ENCODE data around the gene TNKS2.
"Not testable (repeated sequence)": the region's sequence is repeated elsewhere in the genome, so short reads cannot be mapped to it uniquely, and the experiment has no call there.

Gene TNKS2

DNA sequence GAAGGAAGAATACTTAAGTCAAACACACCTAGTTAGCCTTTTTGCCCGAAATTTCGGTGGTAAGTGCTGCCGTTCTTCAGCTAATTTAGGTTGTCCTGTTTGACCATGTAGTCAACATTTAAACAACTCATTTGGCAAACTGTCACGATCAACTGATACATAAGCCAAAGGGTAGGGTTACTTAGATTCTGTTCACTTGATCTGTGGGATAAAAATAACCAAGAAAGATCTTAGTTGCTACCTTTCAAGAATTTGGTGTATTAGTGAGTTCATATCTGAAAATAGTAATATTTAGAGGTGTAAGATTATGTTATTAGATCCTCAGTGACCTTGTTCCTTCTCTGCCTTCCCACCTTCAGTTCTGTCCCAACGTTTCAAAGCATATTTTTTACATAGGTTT is 2.0 kb downstream of the TNKS2 start:
- TF ChIP-seq, protein P1, sequence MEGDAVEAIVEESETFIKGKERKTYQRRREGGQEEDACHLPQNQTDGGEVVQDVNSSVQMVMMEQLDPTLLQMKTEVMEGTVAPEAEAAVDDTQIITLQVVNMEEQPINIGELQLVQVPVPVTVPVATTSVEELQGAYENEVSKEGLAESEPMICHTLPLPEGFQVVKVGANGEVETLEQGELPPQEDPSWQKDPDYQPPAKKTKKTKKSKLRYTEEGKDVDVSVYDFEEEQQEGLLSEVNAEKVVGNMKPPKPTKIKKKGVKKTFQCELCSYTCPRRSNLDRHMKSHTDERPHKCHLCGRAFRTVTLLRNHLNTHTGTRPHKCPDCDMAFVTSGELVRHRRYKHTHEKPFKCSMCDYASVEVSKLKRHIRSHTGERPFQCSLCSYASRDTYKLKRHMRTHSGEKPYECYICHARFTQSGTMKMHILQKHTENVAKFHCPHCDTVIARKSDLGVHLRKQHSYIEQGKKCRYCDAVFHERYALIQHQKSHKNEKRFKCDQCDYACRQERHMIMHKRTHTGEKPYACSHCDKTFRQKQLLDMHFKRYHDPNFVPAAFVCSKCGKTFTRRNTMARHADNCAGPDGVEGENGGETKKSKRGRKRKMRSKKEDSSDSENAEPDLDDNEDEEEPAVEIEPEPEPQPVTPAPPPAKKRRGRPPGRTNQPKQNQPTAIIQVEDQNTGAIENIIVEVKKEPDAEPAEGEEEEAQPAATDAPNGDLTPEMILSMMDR (IDR thresholded peaks at IDR 0.05; ENCODE audit: borderline replicate concordance, control extremely low read depth, extremely low read depth, insufficient read depth, missing control alignments): no peak
- DNase-seq (ENCODE audit: low spot score): no peak
- in situ Hi-C loops (cut with MboI; ENCODE audit: low sequenced_read_pairs, unreplicated experiment): no loop called here

DNA sequence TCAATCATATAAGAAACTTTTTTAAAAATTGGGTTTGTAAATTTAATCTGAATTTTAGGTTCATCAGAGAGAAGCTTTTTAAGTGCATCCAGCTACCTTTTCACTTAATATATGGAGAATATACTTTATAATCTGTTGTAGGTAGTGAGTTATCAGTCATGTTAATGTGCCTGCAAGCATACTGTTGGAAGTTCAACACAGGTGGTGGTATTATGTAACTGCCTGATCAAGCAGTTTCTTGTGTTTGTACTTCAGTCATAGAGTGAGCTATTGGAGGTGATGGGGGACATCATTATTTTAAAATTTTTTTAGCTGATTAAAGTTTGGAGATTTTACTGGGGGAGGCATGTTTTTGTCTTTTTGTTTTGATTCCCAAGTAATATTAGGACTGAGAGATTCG is 2.5 kb downstream of the TNKS2 start:
- TF ChIP-seq, protein P1 (IDR thresholded peaks at IDR 0.05; ENCODE audit: borderline replicate concordance, control extremely low read depth, extremely low read depth, insufficient read depth, missing control alignments): no peak
- DNase-seq (ENCODE audit: low spot score): no peak
- in situ Hi-C loops (cut with MboI; ENCODE audit: low sequenced_read_pairs, unreplicated experiment): no loop called here

DNA sequence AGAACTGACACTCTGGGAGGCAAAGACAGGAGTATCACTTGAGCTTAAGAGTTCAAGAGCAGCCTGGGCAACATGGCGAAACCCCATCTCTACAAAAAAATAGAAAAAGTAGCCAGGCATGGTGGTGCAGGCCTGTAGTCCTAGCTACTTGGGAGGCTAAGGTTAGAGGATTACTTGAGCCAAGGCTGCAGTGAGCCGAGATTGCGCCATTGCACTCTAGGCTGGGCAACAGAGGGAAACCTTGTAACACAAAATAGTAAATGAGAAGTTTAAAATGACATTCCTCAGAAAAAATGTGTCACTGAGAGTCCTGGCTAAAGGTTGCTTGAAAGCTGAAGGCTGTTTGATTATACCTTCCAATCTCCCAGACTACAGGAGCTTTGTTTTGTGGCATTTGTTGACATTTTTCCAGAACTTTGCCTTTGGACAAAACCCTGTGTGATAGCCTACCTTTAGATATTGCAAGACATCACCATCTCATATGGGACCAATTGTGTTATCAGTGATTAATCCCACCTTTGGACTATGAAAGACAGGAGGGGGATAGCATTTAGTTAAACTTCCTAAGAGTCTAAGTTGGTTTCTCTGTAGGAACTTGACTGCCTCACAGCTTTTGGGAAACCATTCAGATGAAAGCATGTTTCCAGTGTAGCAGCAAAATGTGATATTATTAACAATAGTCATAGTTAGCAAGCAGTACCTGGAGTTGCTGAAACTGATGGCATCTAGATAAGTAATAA is 5.3 kb downstream of the TNKS2 start:
- in situ Hi-C loops (cut with MboI; ENCODE audit: low sequenced_read_pairs, unreplicated experiment): no loop called here
- TF ChIP-seq, protein P1 (IDR thresholded peaks at IDR 0.05; ENCODE audit: borderline replicate concordance, control extremely low read depth, extremely low read depth, insufficient read depth, missing control alignments): no peak
- DNase-seq (ENCODE audit: low spot score): no peak

DNA sequence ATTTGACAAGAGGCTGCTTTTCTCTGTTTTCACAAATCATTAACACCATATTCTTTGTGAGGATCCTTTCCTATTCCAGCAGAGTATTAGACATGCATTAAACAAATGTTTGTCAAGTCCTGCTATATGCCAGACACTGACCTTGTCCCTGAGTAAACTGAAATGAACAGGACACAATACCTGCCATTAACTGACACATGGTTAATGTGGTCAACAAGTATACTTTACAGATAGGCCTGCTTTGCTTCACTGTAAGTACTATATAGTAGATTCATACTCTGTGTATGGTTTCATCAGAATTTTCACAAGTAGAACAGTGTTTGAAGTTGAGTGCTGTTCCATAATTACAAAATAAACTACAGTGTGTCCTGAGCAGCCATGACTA is 5.9 kb downstream of the TNKS2 start:
- no peak for DNase-seq (ENCODE audit: low spot score)
- TF ChIP-seq, protein P1 (IDR thresholded peaks at IDR 0.05; ENCODE audit: borderline replicate concordance, control extremely low read depth, extremely low read depth, insufficient read depth, missing control alignments): no peak
- in situ Hi-C loops (cut with MboI; ENCODE audit: low sequenced_read_pairs, unreplicated experiment): no loop called here

DNA sequence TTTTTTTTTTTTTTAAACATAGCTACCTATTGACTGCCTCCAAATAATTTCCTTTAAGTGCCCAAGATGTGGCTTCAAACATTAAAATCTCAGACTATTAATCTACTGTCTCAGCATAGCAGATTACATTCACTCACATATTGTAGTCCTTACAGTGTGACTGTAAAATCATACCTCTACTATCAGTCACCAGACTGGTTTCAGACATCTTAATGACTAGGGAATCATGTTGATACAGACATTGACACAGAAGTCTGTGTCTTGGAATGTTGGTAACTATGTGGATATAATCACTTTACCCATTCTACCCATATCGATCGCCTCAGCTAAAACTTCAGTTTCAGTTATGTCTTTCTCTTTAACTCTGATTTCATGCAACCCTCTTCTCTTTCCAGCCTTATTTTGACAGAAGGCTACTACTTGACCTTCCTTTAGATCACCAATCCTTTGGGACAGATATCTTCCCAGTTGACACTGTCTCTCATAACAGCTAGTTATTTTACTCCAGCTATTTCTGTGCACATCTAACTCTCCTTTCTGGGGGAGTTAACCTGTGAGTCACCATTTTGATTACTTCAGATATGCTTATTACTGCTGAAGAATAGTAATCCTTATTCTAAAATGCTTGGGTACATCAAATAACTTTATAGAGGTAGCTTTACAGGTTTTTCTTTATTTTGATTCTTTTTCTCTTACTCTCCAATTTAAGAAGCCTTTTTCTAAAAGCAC is 7.0 kb downstream of the TNKS2 start:
- TF ChIP-seq, protein P1 (IDR thresholded peaks at IDR 0.05; ENCODE audit: borderline replicate concordance, control extremely low read depth, extremely low read depth, insufficient read depth, missing control alignments): no peak
- in situ Hi-C loops (cut with MboI; ENCODE audit: low sequenced_read_pairs, unreplicated experiment): no loop called here
- no peak for DNase-seq (ENCODE audit: low spot score)

DNA sequence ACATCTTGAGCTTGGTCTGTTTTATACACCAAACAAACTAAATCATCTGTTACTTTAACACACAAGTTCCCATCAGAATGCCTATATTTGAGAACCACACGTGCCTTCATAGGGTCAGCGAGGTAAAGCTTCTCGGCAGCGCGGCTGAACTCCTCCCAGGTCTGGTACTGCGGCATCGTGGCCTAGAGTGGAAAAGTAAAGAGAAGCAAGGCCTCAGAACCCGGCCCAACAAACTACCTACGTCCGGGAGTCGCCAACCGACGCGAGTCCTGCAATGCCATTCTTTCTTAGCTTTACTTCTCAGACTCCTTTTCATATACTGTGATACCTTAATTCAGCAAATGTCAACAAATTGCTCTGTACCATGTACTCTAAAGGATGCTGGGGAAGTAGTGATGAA is 9.0 kb downstream of the TNKS2 start:
- DNase-seq (ENCODE audit: low spot score); in situ Hi-C loops (cut with MboI; ENCODE audit: low sequenced_read_pairs, unreplicated experiment): not testable (repeated sequence)

DNA sequence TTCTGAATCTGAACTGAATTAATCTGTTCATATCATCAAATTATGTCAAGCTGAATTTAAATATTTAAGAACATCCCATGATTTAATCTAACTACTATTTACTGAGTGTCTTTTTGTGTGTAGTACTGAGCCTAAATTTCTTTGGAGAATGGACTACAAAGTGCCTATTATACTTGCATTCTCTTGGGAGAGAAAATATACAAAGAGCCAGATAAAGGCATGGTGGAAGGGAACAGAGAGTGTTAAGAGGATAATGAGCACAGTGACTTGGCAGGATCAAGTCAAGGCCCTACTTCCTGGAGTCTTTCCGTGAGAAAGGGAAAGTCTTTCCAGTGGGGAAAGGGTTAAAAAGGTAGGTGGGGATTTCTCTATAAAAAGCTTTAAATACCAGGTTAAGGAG is 15.0 kb downstream of the TNKS2 start:
- in situ Hi-C loops (cut with MboI; ENCODE audit: low sequenced_read_pairs, unreplicated experiment): no loop called here
- TF ChIP-seq, protein P1 (IDR thresholded peaks at IDR 0.05; ENCODE audit: borderline replicate concordance, control extremely low read depth, extremely low read depth, insufficient read depth, missing control alignments): no peak

More for the DNA sequence above, 15.0 kb downstream of the TNKS2 start:
- DNase-seq (ENCODE audit: low spot score): no peak

All from GM13976 (cell line).